GM18499 (cell line): ENCODE results near the gene ITPRIP.

Experiments used
- ATAC-seq: cut with Tn5 transposase; IDR thresholded peaks from one replicate; pipeline ENCODE4 v1.9.1; 2021; ENCODE audit warnings: moderate number of reproducible peaks; ENCODE audit not compliant: insufficient read depth, unreplicated experiment

The ITPRIP gene

GRCh38 chr10:104342941-104343411, 4.7 kb upstream of the ITPRIP start:
- no peak for ATAC-seq

GRCh38 chr10:104340641-104341040, 2.4 kb upstream of the ITPRIP start:
- ATAC-seq = no peak

- ATAC-seq = no peak
Observed at GRCh38 chr10:104340111-104340526, 1.9 kb upstream of the ITPRIP start.

- ATAC-seq = no peak
Observed at GRCh38 chr10:104339469-104340110, 1.3 kb upstream of the ITPRIP start.

- peak; percentile 26 for ATAC-seq
Observed at GRCh38 chr10:104337521-104337984, 712 bp downstream of the ITPRIP start.

GRCh38 chr10:104336821-104337467, 1.3 kb downstream of the ITPRIP start:
- peak; percentile 17 for ATAC-seq

GRCh38 chr10:104334965-104335650, 3.2 kb downstream of the ITPRIP start:
- ATAC-seq = no peak

- ATAC-seq = no peak
Observed at GRCh38 chr10:104334561-104334960, 3.7 kb downstream of the ITPRIP start.

- no peak for ATAC-seq
Observed at GRCh38 chr10:104333728-104334373, 4.4 kb downstream of the ITPRIP start.

- no peak for ATAC-seq
Observed at GRCh38 chr10:104333032-104333727, 5.1 kb downstream of the ITPRIP start.

GRCh38 chr10:104332243-104333031, 5.8 kb downstream of the ITPRIP start:
- no peak for ATAC-seq

- ATAC-seq = no peak
Observed at GRCh38 chr10:104331208-104331838, 6.9 kb downstream of the ITPRIP start.

GRCh38 chr10:104330168-104331110, 7.8 kb downstream of the ITPRIP start:
- ATAC-seq = no peak

GRCh38 chr10:104329735-104330134, 8.5 kb downstream of the ITPRIP start:
- ATAC-seq = no peak

GRCh38 chr10:104328896-104329710, 9.2 kb downstream of the ITPRIP start:
- ATAC-seq = peak; percentile 43

GRCh38 chr10:104328646-104328895, 9.7 kb downstream of the ITPRIP start:
- no peak for ATAC-seq
